GM23338 (cell line): ENCODE data around the gene OVOL3. TPM values are rescaled to one million over a fixed set of nuclear protein-coding genes. Genes with fewer than 3 reads are reported as not detected.

Experiments
- ATAC-seq: fragments of 200-7000 bp; cut with Tn5 transposase; 3 replicates; pipeline ENCODE4 v1.9.1; 2020
- DNase-seq: peaks from one replicate; pipeline ENCODE4 v3.0.0-alpha.2; 2015; ENCODE audit warnings: low spot score
- H2AFZ ChIP-seq: fragments of 200-600 bp; sonication (generic); 2 replicates; pipeline ENCODE4 v1.8.0; 2016; ENCODE audit warnings: antibody characterized with exemption, mild to moderate bottlenecking, moderate library complexity
- H3F3A ChIP-seq: fragments of 200-600 bp; sonication (generic); replicated peaks from 2 replicates; pipeline ENCODE4 v1.8.0; 2017; ENCODE audit warnings: antibody characterized with exemption, mixed run types, low read depth
- H3K27ac ChIP-seq: fragments of 200-600 bp; sonication (generic); 2 replicates; pipeline ENCODE4 v1.6.1; 2016; ENCODE audit warnings: low read depth
- H3K27me3 ChIP-seq: fragments of 200-600 bp; sonication (generic); 2 replicates; pipeline ENCODE4 v1.8.0; 2016; ENCODE audit warnings: mild to moderate bottlenecking, mixed run types, moderate library complexity; ENCODE audit not compliant: insufficient read depth
- H3K36me3 ChIP-seq: fragments of 200-600 bp; sonication (generic); 2 replicates; pipeline ENCODE4 v1.8.0; 2016; ENCODE audit warnings: mild to moderate bottlenecking; ENCODE audit not compliant: insufficient read depth
- H3K4me1 ChIP-seq: fragments of 200-600 bp; sonication (generic); 2 replicates; pipeline ENCODE4 v1.8.0; 2016; ENCODE audit warnings: mild to moderate bottlenecking, moderate library complexity; ENCODE audit not compliant: insufficient read depth
- H3K4me2 ChIP-seq: fragments of 200-600 bp; sonication (generic); 2 replicates; pipeline ENCODE4 v1.7.1; 2017; ENCODE audit warnings: mixed run types
- H3K4me3 ChIP-seq: fragments of 200-600 bp; sonication (generic); 2 replicates; pipeline ENCODE4 v1.6.1; 2016; ENCODE audit warnings: mixed run types
- H3K79me2 ChIP-seq: fragments of 200-600 bp; sonication (generic); replicated peaks from 2 replicates; pipeline ENCODE4 v1.8.0; 2017; ENCODE audit warnings: mild to moderate bottlenecking; ENCODE audit not compliant: insufficient read depth
- H3K9me2 ChIP-seq: fragments of 200-600 bp; sonication (generic); 2 replicates; pipeline ENCODE4 v1.8.0; 2017; ENCODE audit not compliant: insufficient read depth
- H4K20me1 ChIP-seq: fragments of 200-600 bp; sonication (generic); replicated peaks from 2 replicates; pipeline ENCODE4 v1.8.0; 2017; ENCODE audit warnings: mild to moderate bottlenecking; ENCODE audit not compliant: insufficient read depth
- H3K27ac Mint-ChIP-seq: 2 replicates; pipeline ENCODE4 v1.8.0; 2020; ENCODE audit warnings: inconsistent platforms, mild to moderate bottlenecking, moderate library complexity, mixed read lengths
- H3K27me3 Mint-ChIP-seq: 3 replicates; pipeline ENCODE4 v1.8.0; 2022; ENCODE audit warnings: low read depth, mild to moderate bottlenecking, moderate library complexity, mixed read lengths, inconsistent platforms; ENCODE audit not compliant: insufficient read depth, poor library complexity
- H3K36me3 Mint-ChIP-seq: 3 replicates; pipeline ENCODE4 v1.8.0; 2021; ENCODE audit warnings: low read depth, mild to moderate bottlenecking, inconsistent platforms, moderate library complexity, mixed read lengths
- H3K4me1 Mint-ChIP-seq: 3 replicates; pipeline ENCODE4 v1.8.0; 2020; ENCODE audit warnings: mild to moderate bottlenecking, inconsistent platforms, mixed read lengths
- H3K4me3 Mint-ChIP-seq: 3 replicates; pipeline ENCODE4 v1.8.0; 2021; ENCODE audit warnings: moderate library complexity, mild to moderate bottlenecking, inconsistent platforms, mixed read lengths
- H3K9me3 Mint-ChIP-seq: 3 replicates; pipeline ENCODE4 v1.8.0; 2020; ENCODE audit warnings: moderate library complexity, mild to moderate bottlenecking, inconsistent platforms, mixed read lengths
- CREB1 ChIP-seq: fragments of 250-450 bp; sonication (Bioruptor Pico); IDR thresholded peaks from 2 replicates; pipeline ENCODE4 v1.5.0; 2020; ENCODE audit warnings: low read depth, mild to moderate bottlenecking, moderate library complexity
- CTCF ChIP-seq, 2 experiments: fragments of 200-600 bp in 1 of 2; sonication (generic) in 1 of 2; conservative IDR thresholded peaks; 2 replicates each; pipeline versions ENCODE4 v1.5.1 to v1.6.1; 2016 to 2017; ENCODE audit warnings: antibody characterized with exemption in 2 of 2, low read depth in 2 of 2, mild to moderate bottlenecking in 2 of 2, moderate library complexity in 1 of 2
- ETS1 ChIP-seq: IDR thresholded peaks from 2 replicates; pipeline ENCODE4 v1.6.1; 2016; ENCODE audit warnings: antibody characterized with exemption
- EZH2 ChIP-seq: fragments of 200-600 bp; sonication (generic); IDR thresholded peaks from one replicate; pipeline ENCODE4 v1.8.0; 2017; ENCODE audit warnings: antibody characterized with exemption, mild to moderate bottlenecking, low read depth; ENCODE audit not compliant: unreplicated experiment
- EZH2phosphoT487 ChIP-seq: fragments of 200-600 bp; sonication (generic); IDR thresholded peaks from one replicate; pipeline ENCODE4 v1.8.1; 2018; ENCODE audit warnings: antibody characterized with exemption; ENCODE audit not compliant: unreplicated experiment
- JUNB ChIP-seq: IDR thresholded peaks from one replicate; pipeline ENCODE4 v1.6.1; 2016; ENCODE audit warnings: antibody characterized with exemption; ENCODE audit not compliant: unreplicated experiment
- NANOG ChIP-seq: IDR thresholded peaks from 2 replicates; pipeline ENCODE4 v1.6.1; 2016; ENCODE audit warnings: antibody characterized with exemption, borderline replicate concordance
- POLR2AphosphoS5 ChIP-seq: IDR thresholded peaks from 2 replicates; pipeline ENCODE4 v1.6.1; 2016; ENCODE audit warnings: antibody characterized with exemption, low read depth
- REST ChIP-seq: IDR thresholded peaks from one replicate; pipeline ENCODE4 v1.6.1; 2018; ENCODE audit warnings: antibody characterized with exemption; ENCODE audit not compliant: unreplicated experiment
- STAT1 ChIP-seq: IDR thresholded peaks from one replicate; pipeline ENCODE4 v1.6.1; 2016; ENCODE audit warnings: antibody characterized with exemption; ENCODE audit not compliant: unreplicated experiment
- ZNF114 ChIP-seq: fragments of 250-450 bp; sonication (Bioruptor Pico); IDR thresholded peaks from 2 replicates; pipeline ENCODE4 v1.5.0; 2020; ENCODE audit warnings: mild to moderate bottlenecking, moderate library complexity
- ZNF331 ChIP-seq: fragments of 250-450 bp; sonication (Bioruptor Pico); IDR thresholded peaks from 2 replicates; pipeline ENCODE4 v1.5.0; 2020; ENCODE audit warnings: low read depth, mild to moderate bottlenecking, moderate library complexity
- ZNF462 ChIP-seq: fragments of 250-450 bp; sonication (Bioruptor Pico); IDR thresholded peaks from 2 replicates; pipeline ENCODE4 v1.5.0; 2020; ENCODE audit warnings: mild to moderate bottlenecking, moderate library complexity
- polyA plus RNA-seq: library from polyadenylated mRNA; unstranded; fragments of >200 nt; fragmentation: Nextera tagmentation; extraction: Ambion mirVana; gene quantifications from 2 replicates; pipeline ENCODE4 v1.2.1, GENCODE V29; 2016
- total RNA-seq: library from RNA; depleted of rRNA; stranded (reverse); fragments of >200 nt; shearing (Covaris generic); gene quantifications from 2 replicates; pipeline ENCODE4 v1.2.3, GENCODE V29; 2014

OVOL3 gene
- total and polyA plus RNA-seq, 2 experiments from 2014 or later, result not detected

GRCh38 chr19:36152019-36152351 is 41.0 kb downstream of the OVOL3 start:
- H3K4me1 ChIP-seq, result peaks cover 25% of the 10 kb centered on the region
- Mint-ChIP-seq H3K27me3 (peaks cover 16% of the 10 kb centered on the region), H3K4me1 (peaks cover 19% of the 10 kb centered on the region), H3K9me3 (no peaks in the 10 kb centered on the region), H3K36me3 (peaks cover 36% of the 10 kb centered on the region), H3K27ac (no peak overlapping the region), H3K4me3 (peak overlapping the region; percentile 64)
- TF ChIP-seq JUNB (no peak), REST (no peak), ZNF462 (CRISPR knock-in tag) (no peak), EZH2 (no peak), ETS1 (no peak), ZNF114 (CRISPR knock-in tag) (no peak), NANOG (no peak), CREB1 (no peak), ZNF331 (CRISPR knock-in tag) (no peak), CTCF (conservative IDR thresholded peaks at IDR 0.05; ENCODE audit: low read depth in 2 of 2) (no peak), POLR2AphosphoS5 (no peak), STAT1 (no peak), EZH2phosphoT487 (no peak)
- ATAC-seq, result peak; percentile 37
- peaks cover 9% of the 10 kb centered on the region; the same call in 1 of the 2 replicates for H3F3A ChIP-seq
- DNase-seq, result peak; percentile 44
- H3K79me2 ChIP-seq, result no peaks in the 10 kb centered on the region
- H2AFZ ChIP-seq, result peak overlapping the region; percentile 80
- no peaks in the 10 kb centered on the region for H3K9me2 ChIP-seq
- peaks cover 8% of the 10 kb centered on the region; the same call in 1 of the 2 replicates for H3K27me3 ChIP-seq
- H3K4me3 ChIP-seq, result peak overlapping the region; percentile 77
- H3K27ac ChIP-seq, result no peak overlapping the region
- H3K36me3 ChIP-seq, result peaks cover 3% of the 10 kb centered on the region; the same call in 1 of the 2 replicates
- peak overlapping the region; percentile 97 for H3K4me2 ChIP-seq
- no peaks in the 10 kb centered on the region for H4K20me1 ChIP-seq
